HepG2 (cell line): ENCODE results near the gene ATG9A. TPM values are rescaled to one million over a fixed set of nuclear protein-coding genes. Genes with fewer than 3 reads are reported as not detected.

Source experiments
- CHD4 ChIP-seq: fragments of 200-600 bp; sonication (generic); IDR thresholded peaks from 2 replicates; pipeline ENCODE4 v1.7.0; 2017; ENCODE audit warnings: mild to moderate bottlenecking, low read length, borderline replicate concordance
- HMGXB3 ChIP-seq: sonication (generic); formaldehyde crosslinking; IDR thresholded peaks from 2 replicates; pipeline ENCODE4 v1.4.0; 2020; ENCODE audit warnings: missing genetic modification reagents, borderline replicate concordance
- KDM1A ChIP-seq: IDR thresholded peaks from 2 replicates; pipeline ENCODE4 v1.6.1; 2016; ENCODE audit warnings: missing compliant biosample characterization
- MYNN ChIP-seq: sonication (generic); formaldehyde crosslinking; IDR thresholded peaks from 2 replicates; pipeline ENCODE4 v1.4.0; 2020; ENCODE audit warnings: mild to moderate bottlenecking, low read depth, missing genetic modification reagents
- NFE2 ChIP-seq: sonication (generic); formaldehyde crosslinking; IDR thresholded peaks from 2 replicates; pipeline ENCODE4 v1.4.0; 2020; ENCODE audit warnings: missing genetic modification reagents
- RAD21 ChIP-seq: fragments of 450-650 bp; formaldehyde crosslinking; IDR thresholded peaks from 2 replicates; pipeline ENCODE4 v1.5.0; 2020; ENCODE audit warnings: mild to moderate bottlenecking
- RNF2 ChIP-seq: fragments of 450-650 bp; conservative IDR thresholded peaks from 2 replicates; pipeline ENCODE4 v1.6.1; 2016; ENCODE audit warnings: low read depth
- SKI ChIP-seq: fragments of 450-650 bp; IDR thresholded peaks from one replicate; pipeline ENCODE4 v1.6.1; 2018; ENCODE audit warnings: mild to moderate bottlenecking; ENCODE audit not compliant: partially characterized antibody
- THRA ChIP-seq: sonication (generic); formaldehyde crosslinking; IDR thresholded peaks from 2 replicates; pipeline ENCODE4 v1.4.0; 2020; ENCODE audit warnings: missing genetic modification reagents, borderline replicate concordance
- UBTF ChIP-seq: sonication (generic); formaldehyde crosslinking; IDR thresholded peaks from 2 replicates; pipeline ENCODE4 v1.4.0; 2020; ENCODE audit warnings: mild to moderate bottlenecking, missing genetic modification reagents
- ZHX1 ChIP-seq: sonication (generic); formaldehyde crosslinking; IDR thresholded peaks from 2 replicates; pipeline ENCODE4 v1.8.1; 2022; ENCODE audit warnings: low read depth, mild to moderate bottlenecking, missing genetic modification reagents
- ZNF737 ChIP-seq: sonication (generic); formaldehyde crosslinking; IDR thresholded peaks from 2 replicates; pipeline ENCODE4 v1.5.0; 2020; ENCODE audit warnings: missing genetic modification reagents, mild to moderate bottlenecking, borderline replicate concordance
- ZNF768 ChIP-seq: sonication (generic); formaldehyde crosslinking; IDR thresholded peaks from 2 replicates; pipeline ENCODE4 v1.4.0; 2020; ENCODE audit warnings: missing genetic modification reagents
- ZNF800 ChIP-seq: sonication (generic); formaldehyde crosslinking; IDR thresholded peaks from 2 replicates; pipeline ENCODE4 v1.4.0; 2020; ENCODE audit warnings: missing genetic modification reagents
- ZSCAN30 ChIP-seq: sonication (generic); formaldehyde crosslinking; IDR thresholded peaks from 2 replicates; pipeline ENCODE4 v1.5.0; 2020; ENCODE audit warnings: mild to moderate bottlenecking, missing genetic modification reagents
- polyA plus RNA-seq, 8 experiments: library from polyadenylated mRNA; depleted of rRNA in 3 of 8; stranded (reverse) in 7 of 8; unstranded in 1 of 8; fragments of >200 nt; fragmentation: Illumina TruSeq in 4 of 8; extraction: Trizol in 4 of 8; gene quantifications; 2 replicates each; pipeline versions ENCODE4 v1.2.1 to v1.2.3, GENCODE V29; 2011 to 2016; ENCODE audit warnings: low read depth in 4 of 8, missing spikeins in 1 of 8, mixed read lengths in 1 of 8; ENCODE audit not compliant: insufficient read depth in 1 of 8
- total RNA-seq, 5 experiments: library from RNA; depleted of rRNA; stranded (reverse); fragments of >200 nt; fragmentation: Illumina TruSeq; extraction: Trizol; gene quantifications; 2 replicates each; pipeline ENCODE4 v1.2.3, GENCODE V29; 2016; ENCODE audit warnings: low read depth in 1 of 5

Gene ATG9A
- total and polyA plus RNA-seq, 2 of the 13 experiments (the other 11 are each of a cell fraction or from before 2014, with no cell fraction given) = 35.0 to 131 TPM

- TF ChIP-seq SKI (peak; percentile 31), ZHX1 (CRISPR knock-in tag) (no peak; the same call in 1 of the 2 replicates), KDM1A (CRISPR knock-in tag) (no peak), ZSCAN30 (CRISPR knock-in tag) (peak; percentile 71; the same call in 1 of the 2 replicates), ZNF768 (peak; percentile 72), UBTF (CRISPR knock-in tag) (peak; percentile 78), RNF2 (no peak; the same call in 1 of the 2 replicates), ZNF800 (CRISPR knock-in tag) (no peak), RAD21 (CRISPR knock-in tag) (no peak; the same call in none of the 2 replicates), THRA (0 out of 2 replicates have a peak, but pooled peaks have one; percentile 9), NFE2 (CRISPR knock-in tag) (no peak; the same call in 1 of the 2 replicates), MYNN (CRISPR knock-in tag) (no peak), ZNF737 (CRISPR knock-in tag) (no peak), CHD4 (no peak), HMGXB3 (CRISPR knock-in tag) (peak; percentile 50; the same call in 1 of the 2 replicates)
Measured at GRCh38 chr2:219206328-219207133, 22.9 kb downstream of the ATG9A start, which contains the start of gene ZFAND2B (continued).
